8988T (cell line): Measurements from ENCODE around the gene ZNF460.
"Not testable (repeated sequence)": the region's sequence is repeated elsewhere in the genome, so short reads cannot be mapped to it uniquely, and the experiment has no call there.

Source experiments
- DNase-seq: peaks from one replicate; pipeline ENCODE4 v3.0.0; 2011

The ZNF460 gene

GRCh38 chr19:57280165-57280961 is at the start of gene ZNF460:
Gene ZNF460 (plus strand): TSS chr19:57280485. CDS start chr19:57280807, 322 bp downstream.
- DNase-seq, result peak; percentile 71

DNA sequence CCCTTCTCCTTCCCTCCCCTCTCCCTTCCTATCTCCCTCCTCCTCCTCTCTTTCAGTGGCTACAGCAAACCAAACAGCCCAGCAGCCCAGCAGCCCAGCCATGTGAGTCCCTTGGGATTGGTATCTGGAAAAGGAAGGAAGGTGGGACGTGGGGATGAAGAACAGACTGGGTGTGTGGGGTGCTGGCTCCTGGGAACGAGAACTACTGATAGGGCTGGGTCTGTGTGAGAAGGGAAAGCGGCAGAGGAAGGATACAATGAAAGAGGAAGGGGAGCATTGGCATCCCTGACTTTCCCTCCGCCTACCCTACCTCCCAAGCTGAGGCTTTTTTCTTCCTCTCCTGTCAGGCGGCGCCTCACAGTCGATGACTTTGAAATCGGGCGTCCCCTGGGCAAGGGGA is 48.6 kb upstream of the ZNF460 start:
- DNase-seq, result no peak

- no peak for DNase-seq
Observed at GRCh38 chr19:57233207-57233606, 47.1 kb upstream of the ZNF460 start.

DNA sequence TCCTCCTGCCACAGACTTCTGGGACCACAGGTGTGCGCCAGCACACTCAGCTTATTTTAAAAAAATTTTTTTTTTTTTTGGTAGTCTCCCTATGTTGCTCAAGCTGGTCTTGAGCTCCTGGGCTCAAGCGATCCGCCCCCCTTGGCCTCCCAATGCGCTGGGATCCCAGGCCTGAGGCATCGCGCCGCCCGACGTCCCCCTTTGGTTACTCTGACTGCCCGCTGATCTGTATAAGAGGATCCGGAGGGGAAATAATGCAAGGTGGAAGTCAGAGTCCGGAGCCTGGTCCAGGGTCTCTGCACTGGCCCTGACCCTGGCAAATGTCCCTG is 40.3 kb upstream of the ZNF460 start:
- DNase-seq, result no peak

- peak; percentile 74 for DNase-seq
Observed at GRCh38 chr19:57240311-57241090, 39.8 kb upstream of the ZNF460 start, which contains the start of gene ZNF805. Gene ZNF805 (plus strand): TSS chr19:57240632. CDS start chr19:57240892, 260 bp downstream.

DNA sequence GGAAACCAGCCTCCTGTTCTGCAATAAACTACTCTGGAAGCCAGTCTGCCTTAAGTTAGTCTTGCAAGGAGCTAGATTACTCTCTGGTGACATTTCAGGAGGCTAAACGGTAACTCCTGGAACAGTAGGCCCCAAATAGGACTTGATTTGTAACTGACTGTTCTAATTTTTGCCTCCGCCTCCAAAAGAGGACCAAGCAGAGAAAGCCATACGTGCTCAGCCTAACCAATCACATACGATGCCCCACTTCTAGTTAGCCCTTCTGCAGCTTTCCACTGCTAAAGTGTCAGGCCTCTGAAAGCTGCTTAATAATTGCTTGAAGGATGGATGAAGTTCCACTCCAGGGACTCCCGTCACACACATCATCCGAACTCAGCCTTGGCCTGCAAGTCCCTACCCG is 39.1 kb upstream of the ZNF460 start:
- DNase-seq, result no peak

- DNase-seq, result no peak
Observed at GRCh38 chr19:57242821-57243220, 37.5 kb upstream of the ZNF460 start.

- DNase-seq, result no peak
Observed at GRCh38 chr19:57244513-57244912, 35.8 kb upstream of the ZNF460 start.

DNA sequence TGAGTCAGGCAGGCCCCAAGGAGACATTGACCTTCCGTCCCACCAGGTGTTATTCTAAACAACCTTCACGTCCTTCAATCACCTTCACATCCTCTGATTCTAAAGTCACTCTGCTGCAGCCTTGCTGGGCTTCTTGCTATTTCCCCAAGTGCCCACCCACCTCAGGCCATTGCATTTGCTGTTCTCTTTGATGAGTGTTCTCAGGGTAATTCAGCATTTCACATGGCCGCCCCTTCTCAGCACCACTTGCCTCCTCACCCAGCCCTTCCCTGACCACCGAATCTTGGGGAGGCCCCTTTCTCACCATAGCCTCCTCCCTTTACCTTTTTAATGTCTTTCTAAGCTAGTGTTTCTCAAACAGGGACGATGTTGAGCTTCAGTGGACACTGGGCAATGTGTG is 35.2 kb upstream of the ZNF460 start:
- no peak for DNase-seq

GRCh38 chr19:57245959-57246358 is 34.3 kb upstream of the ZNF460 start:
- DNase-seq, result no peak

DNA sequence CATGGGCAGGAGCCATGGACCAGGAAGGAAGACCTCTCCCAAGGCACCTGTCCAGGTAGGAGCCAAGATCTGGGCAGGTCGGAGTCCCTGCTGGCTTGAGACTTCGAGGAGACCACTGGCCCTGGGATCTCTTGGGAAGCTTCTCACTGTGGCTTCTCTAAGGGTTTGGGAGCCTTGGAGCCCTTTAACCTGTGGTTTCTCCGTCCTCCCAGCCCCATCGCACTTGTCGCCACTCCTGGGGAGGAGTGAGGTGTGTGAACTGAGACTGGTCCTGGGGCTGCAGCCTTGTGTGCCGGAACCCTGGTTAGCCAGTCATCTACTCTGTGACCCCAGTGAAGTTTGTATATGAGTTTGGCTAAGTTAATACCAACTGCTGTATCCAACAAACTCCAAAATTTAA is 31.6 kb upstream of the ZNF460 start:
- no peak for DNase-seq

DNA sequence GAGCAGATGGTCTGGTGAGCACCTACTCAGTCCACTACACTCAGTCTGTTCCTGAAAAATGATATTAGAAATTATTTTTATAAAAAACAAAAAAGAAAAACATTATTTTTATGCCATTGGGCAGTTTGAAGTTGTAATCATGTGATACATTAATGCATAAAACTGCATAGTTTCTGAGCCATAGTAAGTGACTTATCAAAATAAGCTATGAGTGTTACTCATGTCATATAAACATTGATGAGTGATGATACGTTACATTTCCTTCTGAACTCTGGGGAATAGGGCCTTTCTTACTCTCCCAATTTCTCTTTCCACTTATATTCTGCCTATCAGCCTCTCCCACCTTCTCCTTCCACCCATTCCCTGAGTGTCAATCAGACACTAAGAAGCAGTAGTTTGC is 31.0 kb upstream of the ZNF460 start:
- DNase-seq, result no peak

DNA sequence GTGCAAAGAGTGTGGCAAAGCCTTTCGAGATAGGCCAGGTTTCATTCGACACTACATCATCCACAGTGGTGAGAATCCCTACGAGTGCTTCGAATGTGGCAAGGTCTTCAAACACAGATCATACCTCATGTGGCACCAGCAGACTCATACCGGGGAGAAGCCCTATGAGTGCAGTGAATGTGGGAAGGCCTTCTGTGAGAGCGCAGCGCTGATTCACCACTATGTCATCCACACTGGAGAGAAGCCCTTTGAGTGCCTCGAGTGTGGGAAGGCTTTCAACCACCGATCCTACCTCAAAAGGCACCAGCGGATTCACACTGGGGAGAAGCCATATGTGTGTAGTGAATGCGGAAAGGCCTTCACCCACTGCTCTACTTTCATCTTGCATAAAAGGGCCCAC is 26.5 kb upstream of the ZNF460 start:
- DNase-seq, result not testable (repeated sequence)

GRCh38 chr19:57262044-57262443 is 18.2 kb upstream of the ZNF460 start:
- DNase-seq, result no peak

DNA sequence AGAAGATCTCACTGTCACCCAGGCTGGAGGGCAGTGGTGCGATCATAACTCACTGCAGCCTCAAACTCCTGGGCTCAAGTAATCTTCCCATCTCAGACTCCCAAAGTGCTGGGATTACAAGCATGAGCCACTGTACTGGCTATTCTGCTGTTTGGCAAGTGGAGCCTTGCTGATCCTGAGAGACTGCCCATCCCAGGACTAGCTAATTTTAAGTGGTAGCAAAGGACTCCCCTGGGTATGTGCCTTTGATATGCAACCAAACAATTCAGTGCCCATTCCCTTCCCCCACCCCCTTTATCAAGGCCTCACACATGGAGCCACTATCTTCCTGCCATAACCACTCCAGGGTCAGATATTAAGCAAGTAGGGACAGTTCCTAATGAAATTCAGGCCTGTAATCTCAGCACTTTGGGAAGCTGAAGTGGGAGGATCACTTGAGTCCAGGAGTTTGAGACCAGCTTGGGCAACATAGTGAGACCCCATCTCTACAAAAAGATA is 17.0 kb upstream of the ZNF460 start:
- no peak for DNase-seq

DNA sequence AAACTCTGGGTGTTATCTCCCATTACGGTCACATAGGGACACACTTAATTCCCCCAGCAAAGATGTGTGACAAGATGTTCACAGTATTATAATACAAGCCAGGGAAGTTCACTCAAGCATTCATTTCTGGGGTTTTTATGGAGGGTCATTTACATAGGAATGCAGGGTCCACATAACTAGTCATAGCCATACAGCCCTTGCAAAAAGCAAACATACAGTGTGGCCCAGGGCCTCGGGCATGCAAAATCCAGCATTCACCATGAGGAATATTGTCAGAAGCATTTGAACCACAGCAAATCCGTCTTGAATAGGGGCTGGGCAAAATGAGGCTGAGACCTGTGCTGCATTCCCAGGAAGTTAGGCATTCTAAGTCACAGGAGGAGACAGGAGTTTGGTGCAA is 13.0 kb upstream of the ZNF460 start:
- no peak for DNase-seq

DNA sequence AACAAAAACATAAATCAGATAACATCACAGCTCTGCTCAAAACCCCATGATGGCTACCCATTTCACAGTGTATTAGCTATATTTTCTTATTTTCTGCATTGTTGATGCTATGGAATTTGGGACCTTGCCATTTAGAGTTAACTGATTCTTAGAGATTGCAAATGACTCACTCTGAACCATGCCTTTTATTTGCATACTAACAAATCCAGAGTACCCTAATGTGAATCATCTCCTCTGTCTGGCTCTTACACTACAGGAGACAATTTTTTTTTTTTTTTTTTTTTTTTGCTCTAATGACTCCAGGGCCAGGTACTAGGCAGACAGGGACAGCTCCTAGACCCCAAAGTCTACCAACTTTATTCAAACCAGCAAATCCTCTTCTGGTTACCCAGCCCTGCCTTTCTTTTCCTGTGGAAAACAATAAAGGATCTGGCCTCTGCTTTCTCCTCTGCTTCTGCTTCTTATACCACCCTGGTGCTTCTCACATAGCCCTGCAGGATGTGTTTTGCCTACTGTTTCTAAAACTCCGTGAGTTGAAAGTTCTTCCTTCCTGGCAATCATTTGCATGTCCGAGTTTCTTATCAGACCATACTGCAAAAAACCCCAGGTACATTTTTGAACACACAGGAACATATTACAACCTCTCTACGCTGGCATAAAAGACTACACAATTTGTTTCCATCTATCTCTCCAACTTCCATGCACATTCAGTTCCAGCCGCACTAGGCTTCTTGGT is 10.6 kb upstream of the ZNF460 start:
- DNase-seq, result no peak

DNA sequence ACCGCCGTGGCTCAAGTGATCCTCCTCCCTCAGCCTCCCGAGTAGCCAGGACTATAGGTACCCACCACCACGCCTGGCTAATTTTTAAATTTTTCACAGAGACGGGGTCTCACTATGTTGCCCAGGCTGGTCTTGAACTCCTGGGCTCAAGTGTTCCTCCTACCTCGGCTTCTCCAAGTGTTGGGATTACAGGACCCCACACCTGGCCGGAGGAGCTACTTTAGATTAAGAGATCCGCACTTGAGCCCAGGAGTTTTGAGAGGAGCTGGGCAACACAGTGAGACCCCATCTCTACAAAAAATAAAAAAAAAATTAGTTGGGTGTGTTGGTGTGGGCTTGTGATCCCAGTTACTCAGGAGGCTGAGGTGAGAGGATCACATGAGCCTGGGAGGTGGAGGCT is 9.0 kb upstream of the ZNF460 start:
- no peak for DNase-seq

- DNase-seq, result no peak
Observed at GRCh38 chr19:57273014-57273413, 7.3 kb upstream of the ZNF460 start.

DNA sequence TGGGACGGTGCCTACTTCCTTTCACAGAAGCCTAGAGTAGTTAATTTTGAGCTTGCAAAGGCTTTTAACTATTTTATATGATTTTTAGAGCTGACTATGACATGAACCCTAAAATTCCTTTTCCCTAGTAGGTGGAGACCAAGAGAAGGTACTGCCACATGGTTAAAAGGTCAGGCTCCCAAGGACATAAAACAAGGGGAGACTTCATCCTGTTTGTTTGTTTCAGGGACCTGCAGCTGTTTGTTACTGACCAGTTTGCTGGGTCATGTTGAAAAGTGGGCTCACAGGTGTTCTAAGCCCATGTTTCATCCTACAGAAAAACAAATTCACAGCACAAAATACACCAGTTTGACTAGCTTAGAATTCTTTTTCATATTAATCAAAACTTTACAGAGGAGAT is 3.9 kb upstream of the ZNF460 start:
- DNase-seq, result no peak

GRCh38 chr19:57278481-57278880 is 1.8 kb upstream of the ZNF460 start:
- DNase-seq, result not testable (repeated sequence)

- DNase-seq, result peak; percentile 51
Observed at GRCh38 chr19:57279418-57280164, 694 bp upstream of the ZNF460 start.

DNA sequence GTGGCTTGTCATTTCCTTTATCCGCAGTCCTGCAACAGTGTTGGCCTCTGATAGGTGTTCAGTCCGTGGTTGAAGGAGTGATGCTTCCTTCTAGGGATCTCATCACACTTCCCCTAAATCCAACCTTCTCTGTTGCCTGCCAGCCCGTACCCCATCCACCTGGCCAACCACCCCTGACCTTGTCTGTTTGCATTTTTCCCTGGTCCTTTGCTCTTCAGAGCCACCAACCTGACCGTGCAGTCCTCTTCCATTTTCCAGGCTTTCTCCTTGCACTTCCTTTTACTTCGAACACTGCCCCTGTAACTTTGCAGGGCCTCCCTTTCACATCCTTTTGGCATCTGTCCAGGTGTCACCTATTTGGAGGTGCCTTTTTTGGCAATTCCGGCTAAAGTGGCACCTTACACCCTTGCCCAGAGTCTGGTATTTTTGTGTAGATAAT is 696 bp downstream of the ZNF460 start:
- no peak for DNase-seq
